A549 (cell line): ENCODE measurements around the gene REC8.

Source experiments
- CTCF ChIP-seq: fragments of >200 bp; sonication (Bioruptor Twin); formaldehyde crosslinking; IDR thresholded peaks from 3 replicates; pipeline ENCODE4 v1.5.1; 2016
- ELK1 ChIP-seq: fragments of 150-350 bp; IDR thresholded peaks from 2 replicates; pipeline ENCODE4 v1.6.1; 2014; ENCODE audit warnings: low read depth, mild to moderate bottlenecking, low read length
- EP300 ChIP-seq, 2 experiments: fragments of >200 bp; sonication (Bioruptor Twin); formaldehyde crosslinking; IDR thresholded peaks; 2 replicates in 1 of 2; 3 replicates in 1 of 2; pipeline ENCODE4 v1.6.1; 2016 to 2017
- HMGXB4 ChIP-seq: fragments of 250-450 bp; sonication (Bioruptor Pico); IDR thresholded peaks from 2 replicates; pipeline ENCODE4 v1.5.0; 2021; ENCODE audit warnings: mild to moderate bottlenecking, moderate library complexity, borderline replicate concordance
- MAZ ChIP-seq: fragments of 150-350 bp; IDR thresholded peaks from 2 replicates; pipeline ENCODE4 v1.6.1; 2014; ENCODE audit warnings: antibody characterized with exemption, low read depth, low read length, borderline replicate concordance
- MYC ChIP-seq: IDR thresholded peaks from 2 replicates; pipeline ENCODE4 v1.6.1; 2012; ENCODE audit warnings: mild to moderate bottlenecking, inconsistent platforms, low read length, improper control_type of control experiment, borderline replicate concordance
- POLR2A ChIP-seq: IDR thresholded peaks from 2 replicates; pipeline ENCODE4 v1.6.1; 2012; ENCODE audit warnings: mild to moderate bottlenecking, low read length
- REST ChIP-seq: fragments of 200-600 bp; sonication (generic); IDR thresholded peaks from 2 replicates; pipeline ENCODE4 v1.6.1; 2016; ENCODE audit warnings: antibody characterized with exemption, mild to moderate bottlenecking, moderate library complexity
- USF2 ChIP-seq: fragments of 450-650 bp; IDR thresholded peaks from 2 replicates; pipeline ENCODE4 v1.6.1; 2014; ENCODE audit warnings: antibody characterized with exemption

DNA sequence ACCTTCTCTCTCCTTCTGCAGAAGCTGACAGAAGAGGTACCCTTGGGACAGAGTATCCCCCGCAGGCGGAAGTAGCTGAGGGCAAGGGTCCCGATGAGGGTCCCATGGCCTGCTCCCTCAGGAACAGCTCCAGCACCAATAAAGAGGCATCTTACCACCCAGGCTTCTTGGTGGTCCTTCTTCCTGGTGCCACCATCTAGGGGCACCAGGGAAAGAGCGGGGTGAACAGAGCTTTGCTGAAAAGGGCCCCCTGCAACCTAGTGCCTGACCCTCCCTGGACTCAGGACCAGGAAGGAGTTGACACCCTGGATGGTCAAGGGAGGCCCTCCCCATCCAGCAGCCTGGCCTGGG, 11.4 kb upstream of the REC8 start:
- TF ChIP-seq REST (no peak), ELK1 (no peak), CTCF (no peak), EP300 (IDR thresholded peaks at IDR 0.05) (no peak), MYC (no peak), POLR2A (no peak), USF2 (no peak), MAZ (no peak), HMGXB4 (CRISPR knock-in tag) (no peak)
